ENCODE results near the gene EPN2.

Gene EPN2

DNA sequence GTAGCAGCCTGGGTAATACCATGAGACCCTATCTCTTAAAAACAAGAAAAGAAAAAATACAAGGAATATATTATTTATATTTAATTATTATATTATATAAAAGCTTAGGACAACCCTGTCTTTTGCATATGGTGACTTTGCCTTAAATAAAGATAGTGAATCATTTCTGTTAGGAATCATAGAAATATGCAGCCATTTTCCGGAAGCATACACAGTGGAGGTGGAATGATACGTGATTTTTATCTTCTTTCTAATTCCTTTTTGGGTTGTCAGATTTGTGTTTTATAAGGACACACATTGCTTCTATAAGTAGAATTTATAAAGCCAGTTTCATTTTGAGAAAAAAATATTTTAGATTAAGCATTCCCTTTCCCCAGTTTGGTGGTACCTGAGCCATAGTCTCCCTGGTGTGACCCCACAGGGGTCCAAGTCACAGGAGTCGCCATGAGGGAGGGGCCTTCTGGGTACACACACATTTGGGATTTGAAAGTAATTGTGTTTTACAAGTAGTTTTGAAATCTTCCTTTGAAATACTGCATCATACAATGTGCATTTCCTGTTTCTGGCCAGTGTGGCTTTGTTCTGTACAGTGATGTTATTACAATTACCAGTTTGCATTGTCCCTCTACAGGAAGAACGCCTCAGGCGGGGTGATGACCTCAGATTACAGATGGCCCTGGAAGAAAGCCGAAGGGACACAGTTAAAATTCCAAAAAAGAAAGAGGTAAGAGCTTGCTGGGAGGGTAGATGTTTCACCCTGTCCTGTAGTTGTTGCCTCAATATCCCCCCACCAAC, 74.5 kb downstream of the EPN2 start:
- DNase-seq (ENCODE audit: low read depth in 2 of 2) = no peak

DNA sequence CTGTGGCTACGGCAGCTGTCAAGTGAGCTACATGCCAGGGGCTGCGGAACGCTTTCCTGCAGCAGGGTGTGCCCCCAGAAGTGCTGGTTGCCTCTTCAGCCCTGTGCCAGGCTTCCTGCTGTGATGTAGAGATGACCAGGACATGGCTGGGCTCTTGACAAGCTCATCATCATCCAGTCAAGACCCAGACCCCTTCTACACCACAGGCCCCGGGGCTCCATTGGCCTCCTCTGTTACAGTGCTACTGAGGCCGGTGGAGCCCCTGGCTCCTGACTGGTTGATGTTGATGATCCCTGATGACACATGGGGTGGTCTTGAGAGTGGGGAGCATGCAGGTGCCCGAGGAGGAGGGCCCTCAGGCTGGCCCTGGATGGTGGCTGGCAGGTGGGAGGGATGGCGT, 75.2 kb downstream of the EPN2 start:
- no peak for DNase-seq (ENCODE audit: low read depth in 2 of 2)

DNA sequence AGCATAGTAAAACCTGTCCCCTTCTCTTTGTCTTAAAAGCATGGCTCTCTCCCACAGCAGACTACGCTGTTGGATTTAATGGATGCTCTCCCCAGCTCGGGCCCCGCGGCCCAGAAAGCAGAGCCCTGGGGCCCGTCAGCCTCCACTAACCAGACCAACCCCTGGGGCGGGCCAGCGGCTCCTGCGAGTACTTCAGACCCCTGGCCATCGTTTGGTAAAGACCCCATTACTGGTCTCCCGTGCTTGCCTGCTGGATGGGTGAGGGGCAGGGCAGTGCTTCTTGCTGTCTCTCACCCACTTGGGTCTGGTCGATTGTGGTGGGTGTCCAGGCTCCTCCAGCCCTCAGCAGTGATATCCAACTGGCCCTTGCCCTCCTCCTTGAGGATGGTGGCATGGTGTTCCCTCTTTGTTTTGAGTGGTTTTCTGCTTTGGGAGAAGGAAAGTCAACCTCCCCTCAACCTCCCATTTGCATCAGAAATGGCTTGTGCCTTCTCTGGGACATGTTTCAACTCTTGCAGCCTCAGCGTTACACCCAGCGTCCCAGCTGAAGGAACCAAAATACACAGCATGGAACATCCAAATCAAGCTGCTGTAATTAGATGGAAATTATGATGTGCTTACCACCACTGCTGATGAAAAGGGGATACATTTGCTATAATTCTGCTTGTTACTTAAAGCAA, 76.0 kb downstream of the EPN2 start:
- no peak for DNase-seq (ENCODE audit: low read depth in 2 of 2)

DNA sequence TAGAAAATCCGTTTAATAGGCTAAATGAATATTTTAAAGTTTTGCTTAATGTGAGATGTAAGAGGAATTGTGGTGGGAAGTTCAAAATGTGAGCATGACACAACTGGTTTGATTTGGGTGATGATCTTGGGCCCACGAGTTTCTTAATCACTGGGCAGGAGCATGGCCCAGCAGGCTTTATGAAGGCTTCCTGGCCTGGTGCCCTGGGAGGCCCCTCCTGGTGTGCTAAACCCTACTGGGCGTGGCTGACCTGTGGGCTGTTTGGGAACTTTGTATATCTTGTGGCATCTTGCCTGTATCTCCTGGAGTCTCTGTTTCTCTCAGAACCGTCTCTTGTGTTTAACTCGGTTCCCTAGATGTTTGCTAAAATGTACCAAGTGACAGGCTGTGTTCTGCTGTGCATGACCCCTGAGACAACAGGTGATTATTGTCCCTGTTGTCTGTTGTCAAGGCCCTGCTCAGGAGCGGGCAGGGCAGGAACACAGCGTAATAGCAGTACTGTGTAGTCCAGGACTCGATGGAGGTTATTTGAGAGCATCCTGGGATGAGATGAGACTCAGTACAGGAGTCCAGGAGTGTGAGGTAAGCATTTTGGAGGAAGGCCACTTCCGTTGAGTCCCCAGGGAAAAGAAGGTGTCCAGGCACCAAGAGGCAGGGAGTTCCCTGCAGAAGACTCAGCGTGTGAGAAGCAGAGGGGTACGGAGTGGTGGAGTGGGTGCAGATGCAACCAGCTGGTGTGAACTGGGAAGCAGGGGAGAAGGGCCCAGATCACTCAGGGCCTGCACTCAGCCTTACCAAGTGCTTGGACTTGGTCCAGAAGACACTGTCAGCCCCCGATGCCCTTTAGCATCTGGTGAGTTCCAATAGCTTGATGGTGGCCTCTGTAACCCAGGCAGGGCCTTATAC, 76.8 kb downstream of the EPN2 start:
- no peak for DNase-seq (ENCODE audit: low read depth in 2 of 2)

DNA sequence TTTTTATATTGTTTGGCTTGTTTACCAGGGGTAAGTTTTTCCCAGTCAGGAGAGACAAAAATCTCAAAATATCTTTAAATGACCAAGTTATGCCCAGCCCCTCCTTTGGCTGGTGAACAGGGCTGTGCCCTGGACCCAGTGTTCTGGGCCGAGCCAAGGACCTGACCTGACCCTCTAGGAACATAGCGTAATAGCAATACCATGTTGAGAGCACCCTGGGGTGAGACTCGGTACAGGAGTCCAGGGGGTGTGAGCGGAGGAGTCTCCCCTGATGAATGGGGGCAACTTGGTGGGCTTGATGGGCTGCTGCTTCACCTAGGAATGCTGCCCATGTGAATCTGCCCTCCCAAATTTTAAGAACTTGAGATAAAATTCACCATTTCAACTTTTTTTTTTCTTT, 77.9 kb downstream of the EPN2 start:
- no peak for DNase-seq (ENCODE audit: low read depth in 2 of 2)

DNA sequence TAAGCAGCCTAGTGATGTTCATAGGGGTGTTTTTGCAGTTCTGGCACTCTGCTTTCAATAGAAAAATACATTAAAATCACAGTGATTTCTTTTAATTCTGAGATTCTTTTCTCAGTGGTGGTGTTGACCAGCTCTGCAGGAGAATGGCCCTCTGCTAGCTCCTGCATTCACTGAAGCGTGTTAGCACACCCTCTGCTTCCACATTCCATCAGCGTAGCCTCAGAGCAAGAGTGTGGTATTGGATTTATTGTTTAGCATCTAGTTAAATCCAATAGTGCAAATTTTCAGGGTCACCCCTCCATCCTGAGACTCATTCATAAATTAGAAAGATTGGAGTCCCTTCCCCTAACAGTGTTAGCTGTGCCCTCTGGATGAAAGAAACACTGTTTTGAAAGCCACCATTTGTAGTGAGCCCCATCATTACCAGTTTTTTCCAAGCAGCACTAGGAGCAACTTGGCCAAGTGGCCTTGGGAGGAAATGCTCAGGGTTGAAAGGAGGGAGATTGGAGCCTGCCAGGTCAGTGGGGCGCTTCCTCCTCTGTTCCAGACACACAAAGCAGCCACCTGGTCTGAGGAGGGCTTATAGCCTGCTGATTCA, 79.7 kb downstream of the EPN2 start:
- no peak for DNase-seq (ENCODE audit: low read depth in 2 of 2)

DNA sequence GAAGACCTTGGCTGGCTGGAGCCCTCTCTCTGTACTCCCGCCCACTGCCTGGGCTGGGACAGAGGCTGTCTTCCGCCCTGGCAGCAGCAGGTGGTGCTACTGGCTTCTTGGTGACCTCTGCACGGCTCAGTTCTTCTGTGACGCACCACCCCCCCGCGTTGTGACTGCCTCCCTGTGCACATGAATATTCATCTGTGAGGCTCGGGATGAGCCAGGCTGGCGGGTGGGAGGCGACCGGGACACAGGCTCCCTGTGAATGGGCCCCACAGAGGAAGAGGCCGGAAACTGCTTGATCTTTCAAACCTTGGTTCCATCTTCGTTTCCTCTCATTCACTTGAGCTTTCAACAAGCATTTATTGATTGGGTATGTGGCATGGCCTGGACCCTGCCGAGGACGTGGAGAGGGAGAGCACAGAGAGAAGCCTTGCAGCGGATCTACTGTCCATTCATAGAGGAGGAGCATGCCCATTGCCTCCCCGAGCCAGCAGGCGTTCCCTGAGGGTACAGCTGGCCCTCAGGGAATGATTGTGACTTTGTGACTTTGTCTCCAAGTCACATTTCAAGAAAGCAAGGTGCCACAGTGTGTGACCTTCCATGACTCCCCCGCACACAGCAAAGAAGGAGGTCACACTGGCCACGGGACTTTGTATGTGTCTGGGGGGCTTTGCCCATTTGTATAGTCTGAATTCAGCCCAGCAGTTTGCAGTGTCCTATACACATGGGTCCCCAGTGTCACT, 80.4 kb downstream of the EPN2 start:
- DNase-seq (ENCODE audit: low read depth in 2 of 2) = no peak

DNA sequence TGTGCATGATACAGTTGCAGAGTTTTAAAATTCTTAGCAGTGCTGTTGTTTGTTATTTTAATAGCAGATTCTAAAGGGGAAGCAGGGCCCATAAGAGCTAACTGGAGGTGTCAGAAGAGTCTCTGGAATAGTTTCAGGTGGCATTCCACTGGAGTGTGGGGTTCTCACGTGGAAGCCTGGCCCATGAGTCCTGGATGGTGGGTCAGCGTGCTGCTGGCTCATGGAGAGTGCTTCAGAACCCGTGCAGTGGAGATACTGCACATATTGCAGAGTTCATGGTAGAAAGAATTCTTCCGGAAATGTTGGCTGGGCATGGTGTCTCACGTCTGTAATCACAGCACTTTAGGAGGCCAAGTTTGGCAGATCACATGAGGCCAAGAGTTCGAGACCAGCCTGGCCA, 81.4 kb downstream of the EPN2 start:
- no peak for DNase-seq (ENCODE audit: low read depth in 2 of 2)

DNA sequence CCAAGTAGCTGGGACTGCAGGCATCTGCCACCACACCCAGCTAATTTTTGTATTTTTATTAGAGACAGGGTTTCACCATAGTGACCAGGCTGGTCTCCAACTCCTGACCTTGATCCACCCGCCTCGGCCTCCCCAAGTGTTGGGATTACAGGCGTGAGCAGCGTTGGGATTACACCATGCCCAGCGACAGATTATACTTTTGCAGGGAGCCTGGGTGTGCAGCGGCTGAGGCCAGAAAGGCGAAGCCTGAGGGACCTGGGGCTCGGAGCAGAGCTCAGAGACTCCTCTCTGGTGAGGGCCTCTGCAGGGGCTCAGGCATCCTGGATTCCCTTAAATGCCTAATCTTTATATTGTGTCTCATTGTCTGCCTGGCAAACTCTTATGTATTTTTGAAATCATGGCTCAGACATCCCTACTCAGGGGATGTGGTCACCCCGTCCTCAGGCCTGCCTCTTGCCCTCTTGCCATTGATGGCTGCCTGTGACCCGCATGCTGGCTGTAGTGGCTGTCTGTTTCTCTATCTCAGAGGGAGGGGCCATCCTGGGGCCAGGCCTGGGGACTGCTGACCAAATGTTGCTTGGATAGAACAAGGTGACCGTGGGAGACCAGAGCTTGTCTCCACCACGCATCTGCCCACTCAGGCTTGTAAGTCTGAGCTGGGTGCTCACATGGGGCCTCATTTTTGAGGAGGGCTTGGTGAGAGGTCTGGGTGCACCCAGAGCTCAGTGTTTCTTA, 82.8 kb downstream of the EPN2 start:
- no peak for DNase-seq (ENCODE audit: low read depth in 2 of 2)

DNA sequence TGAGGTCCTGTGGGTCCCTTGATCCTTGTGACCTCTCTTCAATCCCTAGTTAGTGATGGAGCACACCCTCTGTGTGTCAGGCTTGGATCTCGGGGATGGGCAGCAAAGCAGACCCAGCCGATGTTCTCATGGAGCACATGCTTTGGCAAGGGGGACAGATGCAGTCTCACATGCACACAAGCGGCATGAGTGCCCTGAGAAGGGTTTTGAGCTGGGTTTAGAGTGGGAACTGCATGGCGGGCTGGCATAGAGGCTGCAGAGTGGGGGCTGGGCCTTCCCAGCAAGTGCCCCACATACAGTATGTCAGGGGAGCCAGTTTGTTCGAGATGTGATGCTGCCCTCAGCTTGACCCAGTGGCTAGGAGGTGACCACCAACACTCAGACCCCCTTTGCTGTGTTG, 83.7 kb downstream of the EPN2 start:
- no peak for DNase-seq (ENCODE audit: low read depth in 2 of 2)

DNA sequence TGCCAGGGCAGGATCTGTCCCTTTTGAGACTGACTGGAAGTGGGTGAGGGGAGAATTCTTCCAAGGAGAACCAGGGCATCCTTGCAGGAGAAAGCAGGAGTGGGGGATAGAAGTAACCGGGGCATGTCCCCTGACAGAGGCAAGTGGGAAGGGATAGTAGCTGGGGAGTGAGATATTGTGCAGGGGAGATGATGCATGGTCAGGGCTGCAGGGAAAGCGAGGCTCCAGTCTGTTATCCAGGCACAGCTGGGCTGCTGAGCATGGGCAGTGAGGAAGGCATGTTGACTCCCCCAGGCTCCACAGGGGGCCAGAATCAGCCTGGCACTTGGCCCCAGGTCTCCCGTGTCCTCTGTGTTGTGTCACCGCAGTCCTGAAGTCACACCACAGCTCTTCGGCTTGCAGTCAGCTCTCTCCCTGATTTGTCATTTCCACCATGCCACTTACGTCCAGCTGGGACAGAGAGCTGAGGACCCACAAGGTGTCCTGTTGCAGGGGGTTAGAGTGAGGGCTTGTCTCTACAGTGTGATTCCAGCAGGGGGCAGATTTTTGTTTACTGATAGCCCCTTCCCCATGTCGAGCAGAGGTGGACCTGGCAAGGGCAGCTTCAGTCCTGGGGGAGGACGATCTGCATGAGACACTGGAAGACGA, 84.4 kb downstream of the EPN2 start:
- no peak for DNase-seq (ENCODE audit: low read depth in 2 of 2)

DNA sequence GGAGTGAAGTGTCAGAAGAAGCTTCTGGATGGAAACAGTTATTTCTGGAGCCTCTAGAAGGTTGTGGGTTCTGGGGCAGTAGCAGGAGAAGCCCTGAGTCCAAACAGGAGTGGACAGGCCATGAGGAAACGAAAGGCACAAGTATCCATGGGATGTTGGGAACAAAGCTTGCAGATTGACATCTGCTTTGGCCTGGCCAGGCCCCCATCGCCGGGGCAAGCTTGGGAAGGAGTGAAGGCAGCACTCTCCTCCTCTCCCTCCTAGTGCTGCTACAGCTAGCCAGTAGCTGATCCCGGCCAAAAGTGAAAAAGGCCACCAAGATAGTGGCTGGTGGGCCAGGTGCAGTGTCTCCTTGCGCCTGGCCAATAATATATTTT, 85.0 kb downstream of the EPN2 start:
- no peak for DNase-seq (ENCODE audit: low read depth in 2 of 2)

DNA sequence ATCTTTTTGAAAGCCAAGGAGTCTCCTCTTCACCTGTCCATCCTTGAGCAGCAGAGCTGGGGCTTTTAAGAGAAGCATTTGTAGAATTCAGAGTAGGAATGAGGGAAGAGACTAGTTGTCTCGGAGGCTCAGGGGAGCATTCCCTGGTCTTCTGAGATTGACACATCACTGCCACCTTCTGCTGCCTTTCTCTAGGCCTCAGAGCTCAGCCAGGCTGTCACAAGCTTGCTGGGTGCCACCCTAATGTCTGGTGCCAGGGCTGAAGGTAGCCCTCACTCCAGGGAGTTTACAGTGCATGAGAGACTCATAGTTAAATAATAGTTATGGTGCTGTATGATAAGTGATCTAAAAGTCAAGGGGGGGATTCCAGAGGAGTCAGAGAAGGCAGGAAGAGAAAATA, 85.7 kb downstream of the EPN2 start:
- DNase-seq (ENCODE audit: low read depth in 2 of 2) = no peak

DNA sequence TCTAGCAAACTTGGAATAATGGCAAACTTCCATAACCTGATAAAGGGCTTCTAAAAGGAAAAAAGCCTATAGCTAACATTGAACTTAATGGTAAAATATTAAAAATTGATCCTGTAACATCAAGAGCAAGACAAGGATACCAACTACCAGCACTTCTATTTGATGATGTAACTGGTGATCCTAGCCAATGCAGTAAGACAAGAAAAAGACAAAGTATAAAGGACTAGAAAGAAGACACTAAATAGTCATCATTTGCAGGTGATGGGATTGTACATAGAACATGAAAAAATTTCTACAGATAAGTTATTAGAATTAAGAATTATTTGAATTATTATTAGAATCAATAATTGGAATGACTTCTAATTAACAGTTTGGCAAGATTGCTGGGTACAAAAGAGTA, 88.4 kb downstream of the EPN2 start:
- no peak for DNase-seq (ENCODE audit: low read depth in 2 of 2)

DNA sequence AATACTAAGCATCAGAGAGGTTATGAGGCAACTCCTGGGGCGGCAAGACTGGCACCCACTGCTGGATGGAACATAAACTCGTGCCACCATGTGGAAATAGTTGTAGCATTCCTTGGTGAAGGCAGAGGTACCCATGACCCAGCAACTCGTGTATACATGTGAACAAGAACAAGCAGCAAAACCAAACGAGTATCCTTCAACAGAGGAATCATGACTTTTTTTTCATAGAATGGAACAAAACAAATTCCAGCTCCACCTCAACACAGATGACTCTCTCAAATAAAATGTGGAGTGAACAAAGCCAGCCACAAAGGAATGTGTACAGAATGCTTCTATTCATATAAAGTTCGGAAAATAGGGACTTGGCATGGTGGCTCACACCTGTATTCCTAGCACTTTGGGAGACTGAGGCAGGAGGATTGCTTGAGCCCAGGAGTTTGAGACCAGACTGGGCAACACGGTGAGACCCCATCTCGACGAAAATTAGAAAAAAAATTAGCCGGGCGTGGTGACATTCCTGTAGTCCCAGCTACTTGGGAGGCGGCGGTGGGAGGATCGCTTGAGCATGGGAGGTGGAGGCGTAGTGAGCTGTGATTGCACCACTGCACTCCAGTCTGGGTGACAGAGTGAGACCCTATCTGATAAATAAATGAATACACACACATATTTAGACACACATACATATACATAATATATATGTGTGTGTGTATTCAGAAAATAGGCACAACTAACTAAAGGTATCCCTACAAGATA, 90.0 kb downstream of the EPN2 start:
- DNase-seq (ENCODE audit: low read depth in 2 of 2) = no peak

DNA sequence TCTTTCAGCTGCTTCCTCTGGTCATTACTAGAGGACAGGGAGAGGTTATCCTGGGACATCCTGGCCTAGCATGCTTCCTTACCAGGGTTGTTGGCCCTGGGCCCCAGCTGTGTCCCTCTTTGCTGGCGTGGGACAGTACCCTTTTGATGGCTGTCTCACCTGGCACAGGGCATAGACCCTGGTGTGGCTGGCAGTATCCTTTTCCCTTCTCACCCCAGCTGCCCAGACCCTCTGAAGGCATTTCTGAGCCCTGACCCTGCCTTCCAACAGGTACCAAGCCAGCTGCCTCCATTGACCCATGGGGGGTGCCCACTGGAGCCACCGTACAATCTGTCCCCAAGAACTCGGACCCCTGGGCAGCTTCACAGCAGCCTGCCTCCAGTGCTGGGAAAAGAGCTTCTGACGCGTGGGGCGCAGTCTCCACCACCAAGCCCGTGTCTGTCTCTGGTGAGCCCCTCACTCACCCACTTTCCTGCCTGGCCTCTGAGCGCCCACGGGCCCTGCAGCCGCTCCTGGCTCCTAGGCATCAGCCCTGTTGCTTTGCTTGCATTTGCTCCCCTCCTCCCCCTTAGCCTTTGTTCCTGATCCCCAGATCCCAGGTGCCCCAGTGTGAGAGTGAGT, 91.4 kb downstream of the EPN2 start:
- no peak for DNase-seq (ENCODE audit: low read depth in 2 of 2)

DNA sequence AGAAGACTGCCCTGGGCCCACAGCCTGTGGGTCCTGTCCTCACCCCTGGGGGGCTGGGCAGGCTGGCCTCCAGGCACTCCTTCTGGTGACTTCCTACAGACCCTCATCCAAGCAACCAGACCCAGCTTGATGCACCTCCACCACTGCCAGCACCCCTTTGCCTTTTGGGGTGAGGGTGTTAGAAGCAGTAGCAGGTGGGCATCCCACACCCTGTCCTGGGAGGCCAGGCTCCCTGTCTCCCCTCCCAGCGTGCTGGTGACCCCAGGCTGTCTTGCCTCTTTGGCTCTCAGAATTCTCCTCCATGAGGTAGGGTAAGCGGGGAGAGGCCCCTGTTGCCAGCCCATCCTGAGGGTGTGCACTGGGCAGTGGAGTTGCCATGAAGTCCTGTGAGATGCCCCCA, 92.0 kb downstream of the EPN2 start:
- DNase-seq (ENCODE audit: low read depth in 2 of 2) = no peak

DNA sequence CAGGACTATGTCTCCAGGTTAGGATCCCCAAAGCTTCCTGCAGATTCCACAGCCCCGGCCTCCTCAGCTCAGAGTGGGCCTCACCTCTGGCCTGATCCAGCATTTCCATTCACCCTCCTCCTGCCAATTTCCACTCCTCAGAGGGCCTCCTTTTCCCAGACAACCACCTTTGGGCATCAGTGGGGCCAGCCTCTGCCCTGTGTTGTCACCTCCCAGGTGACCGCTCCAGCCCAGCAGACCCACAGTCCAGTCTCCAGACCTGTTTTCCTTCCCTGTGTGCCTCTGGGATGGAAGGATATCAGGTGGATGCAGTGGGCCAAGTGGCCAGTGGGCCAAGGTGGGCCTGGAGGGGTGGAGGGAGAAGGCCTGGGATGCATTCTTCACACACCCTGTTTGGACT, 92.7 kb downstream of the EPN2 start:
- DNase-seq (ENCODE audit: low read depth in 2 of 2) = no peak

DNA sequence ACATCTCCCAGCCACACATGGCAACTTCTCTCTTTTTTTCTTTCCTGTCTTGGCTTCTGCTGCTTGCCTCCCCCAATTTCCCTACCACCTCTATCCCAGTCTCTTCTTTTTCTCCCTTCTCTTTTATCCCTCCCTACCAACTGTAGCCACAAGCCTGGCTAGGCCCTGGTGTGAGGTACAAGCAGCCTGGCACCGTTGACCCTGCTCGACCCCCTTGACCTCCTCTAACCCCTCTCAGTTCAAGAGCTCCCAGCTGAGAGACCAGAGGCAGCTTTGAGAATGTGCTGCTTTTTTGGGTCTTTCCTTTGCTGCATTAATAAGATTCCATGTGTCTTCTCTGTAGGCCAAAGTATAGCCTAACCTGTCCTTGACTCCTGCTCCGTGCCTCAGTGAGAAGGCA, 93.1 kb downstream of the EPN2 start:
- no peak for DNase-seq (ENCODE audit: low read depth in 2 of 2)

All from stimulated activated CD4-positive, alpha-beta T cell treated with anti-CD3 and anti-CD28 coated beads, Interleukin-12 subunit alpha, Interleukin-12 subunit beta, amount 100 ng/mL, for 24 hours (primary cell).